OCI-LY3 (cell line): ENCODE measurements around the gene SH2D3A.
"Not testable (repeated sequence)": the region's sequence is repeated elsewhere in the genome, so short reads cannot be mapped to it uniquely, and the experiment has no call there.

ENCODE experiments used
- H2AFZ ChIP-seq: fragments of 200-600, 300-600 bp; shearing (Covaris generic); 2 replicates; pipeline ENCODE4 v1.6.0; 2014; ENCODE audit warnings: antibody characterized with exemption, low read depth, low read length
- H3K27ac ChIP-seq: fragments of 200-600, 300-600 bp; sonication (generic); 2 replicates; pipeline ENCODE4 v1.5.1; 2014; ENCODE audit warnings: mild to moderate bottlenecking, low read length, moderate library complexity, mixed read lengths
- H3K27me3 ChIP-seq: fragments of 200-600, 300-600 bp; sonication (generic); 2 replicates; pipeline ENCODE4 v1.6.1; 2014; ENCODE audit warnings: low read depth, low read length, mixed read lengths
- H3K36me3 ChIP-seq: fragments of 200-600, 300-600 bp; sonication (generic); replicated peaks from 2 replicates; pipeline ENCODE3; 2014; ENCODE audit warnings: low read depth, low read length, mixed read lengths
- H3K4me1 ChIP-seq: fragments of 300-600, 200-600 bp; sonication (generic); 2 replicates; pipeline ENCODE4 v1.6.1; 2014; ENCODE audit warnings: low read length, mixed read lengths
- H3K4me2 ChIP-seq: fragments of 200-600, 300-600 bp; sonication (generic); 2 replicates; pipeline ENCODE4 v1.6.1; 2014; ENCODE audit warnings: low read length, mixed read lengths
- H3K4me3 ChIP-seq: fragments of 300-600, 200-600 bp; sonication (generic); 2 replicates; pipeline ENCODE4 v1.5.1; 2014; ENCODE audit warnings: antibody characterized with exemption, mild to moderate bottlenecking, low read length, moderate library complexity
- H3K79me2 ChIP-seq: fragments of 300-600, 200-600 bp; shearing (Covaris generic); 2 replicates; pipeline ENCODE4 v1.6.1; 2014; ENCODE audit warnings: mild to moderate bottlenecking, low read length, mixed read lengths
- H3K9ac ChIP-seq: fragments of 300-600, 200-600 bp; shearing (Covaris generic); 2 replicates; pipeline ENCODE4 v1.6.0; 2014; ENCODE audit warnings: mild to moderate bottlenecking, low read length, moderate library complexity
- H3K9me3 ChIP-seq: fragments of 200-600, 300-600 bp; shearing (Covaris generic); 2 replicates; pipeline ENCODE4 v1.6.1; 2014; ENCODE audit warnings: low read length, mixed read lengths; ENCODE audit not compliant: insufficient read depth
- H4K20me1 ChIP-seq: fragments of 200-600, 300-600 bp; sonication (generic); 2 replicates; pipeline ENCODE4 v1.6.1; 2016; ENCODE audit warnings: low read length, mixed read lengths; ENCODE audit not compliant: insufficient read depth
- EZH2phosphoT487 ChIP-seq: fragments of 200-600 bp; shearing (Covaris generic); IDR thresholded peaks from 2 replicates; pipeline ENCODE4 v1.6.1; 2018; ENCODE audit warnings: antibody characterized with exemption, mixed run types, low read depth
- TF ChIP-seq, protein P1 (sequence below): fragments of 200-600, 300-600 bp; sonication (generic); IDR thresholded peaks from 2 replicates; pipeline ENCODE4 v1.5.1; 2014; ENCODE audit warnings: antibody characterized with exemption, low read length, low read depth

SH2D3A gene

DNA sequence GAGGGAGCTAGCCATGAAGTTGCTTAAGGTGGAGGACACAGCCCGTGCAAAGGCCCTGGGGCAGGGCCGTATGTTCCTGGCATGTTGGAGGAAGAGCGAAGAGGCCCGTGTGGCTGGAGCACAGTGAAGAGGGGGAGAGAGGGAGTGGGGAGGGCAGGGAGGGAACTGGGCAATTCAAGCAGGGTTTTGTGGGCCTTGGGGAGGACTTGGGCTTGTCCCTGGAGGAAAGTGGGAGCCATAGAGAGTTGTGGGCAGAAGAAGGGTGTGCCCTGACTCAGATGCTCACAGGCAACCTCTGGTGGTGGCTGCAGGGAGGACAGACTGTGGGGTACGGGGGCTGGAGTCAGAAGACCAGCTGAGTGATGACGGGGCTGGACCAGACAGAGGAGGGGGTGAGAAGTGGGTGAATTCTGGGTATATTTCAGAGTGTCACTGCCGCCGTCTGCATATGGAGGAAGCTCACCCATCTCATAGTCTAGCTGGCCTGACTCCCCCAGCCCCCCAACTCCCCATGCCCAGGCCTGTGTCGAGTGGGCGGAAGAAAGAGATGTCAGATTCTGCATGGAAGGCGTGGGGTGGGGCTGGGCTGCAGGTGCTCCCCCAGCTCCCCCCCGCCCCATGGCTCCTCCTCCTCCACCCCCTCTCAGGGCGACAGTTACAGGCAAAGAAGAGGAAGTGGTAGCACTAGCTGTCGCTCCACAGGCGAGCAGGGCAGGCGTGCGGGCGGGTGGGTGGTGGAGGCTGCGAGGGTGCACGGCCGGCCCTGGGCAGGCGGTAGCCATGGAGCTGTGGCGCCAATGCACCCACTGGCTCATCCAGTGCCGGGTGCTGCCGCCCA, 5.0 kb upstream of the SH2D3A start, which contains the start of gene VAV1:
VAV1 (plus strand) TSS at position 681 of the 838 bp plus-strand sequence; CDS start at position 781, 100 bp downstream.
- TF ChIP-seq, protein P1, sequence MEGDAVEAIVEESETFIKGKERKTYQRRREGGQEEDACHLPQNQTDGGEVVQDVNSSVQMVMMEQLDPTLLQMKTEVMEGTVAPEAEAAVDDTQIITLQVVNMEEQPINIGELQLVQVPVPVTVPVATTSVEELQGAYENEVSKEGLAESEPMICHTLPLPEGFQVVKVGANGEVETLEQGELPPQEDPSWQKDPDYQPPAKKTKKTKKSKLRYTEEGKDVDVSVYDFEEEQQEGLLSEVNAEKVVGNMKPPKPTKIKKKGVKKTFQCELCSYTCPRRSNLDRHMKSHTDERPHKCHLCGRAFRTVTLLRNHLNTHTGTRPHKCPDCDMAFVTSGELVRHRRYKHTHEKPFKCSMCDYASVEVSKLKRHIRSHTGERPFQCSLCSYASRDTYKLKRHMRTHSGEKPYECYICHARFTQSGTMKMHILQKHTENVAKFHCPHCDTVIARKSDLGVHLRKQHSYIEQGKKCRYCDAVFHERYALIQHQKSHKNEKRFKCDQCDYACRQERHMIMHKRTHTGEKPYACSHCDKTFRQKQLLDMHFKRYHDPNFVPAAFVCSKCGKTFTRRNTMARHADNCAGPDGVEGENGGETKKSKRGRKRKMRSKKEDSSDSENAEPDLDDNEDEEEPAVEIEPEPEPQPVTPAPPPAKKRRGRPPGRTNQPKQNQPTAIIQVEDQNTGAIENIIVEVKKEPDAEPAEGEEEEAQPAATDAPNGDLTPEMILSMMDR, result peak; percentile 52
- TF ChIP-seq EZH2phosphoT487, result no peak

DNA sequence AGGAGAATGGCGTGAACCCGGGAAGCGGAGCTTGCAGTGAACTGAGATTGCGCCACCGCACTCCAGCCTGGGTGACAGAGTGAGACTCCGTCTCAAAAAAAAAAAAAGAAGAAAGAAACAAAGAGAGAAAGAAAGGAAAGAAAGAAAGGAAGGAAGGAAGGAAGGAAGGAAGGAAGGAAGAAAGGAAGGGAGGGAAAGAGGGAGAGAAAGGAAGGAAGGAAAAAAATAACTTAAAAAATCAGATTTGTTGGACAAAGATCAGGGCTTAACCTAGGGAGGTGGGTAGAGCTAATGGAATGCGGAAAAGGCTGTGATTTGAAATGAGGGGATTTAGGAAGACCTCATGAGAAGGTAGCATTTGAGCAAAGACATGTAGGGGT, 4.4 kb upstream of the SH2D3A start:
- not testable (repeated sequence) for H3K9me3 ChIP-seq, H3K4me3 ChIP-seq, H3K9ac ChIP-seq, H3K27me3 ChIP-seq, H2AFZ ChIP-seq
- peaks cover 39% of the 10 kb centered on the region for H3K79me2 ChIP-seq
- peaks cover 36% of the 10 kb centered on the region for H3K4me1 ChIP-seq
- peaks cover 14% of the 10 kb centered on the region for H3K36me3 ChIP-seq
- peak overlapping the region; percentile 87 for H3K27ac ChIP-seq
- peaks cover 26% of the 10 kb centered on the region for H4K20me1 ChIP-seq
- 0 out of 2 replicates have a peak overlapping the region, but pooled peaks have one; percentile 82 for H3K4me2 ChIP-seq

More for the DNA sequence above, 5.0 kb upstream of the SH2D3A start, which contains the start of gene VAV1:
- Histone ChIP-seq H4K20me1 (peaks cover 32% of the 10 kb centered on the region), H3K4me1 (peaks cover 32% of the 10 kb centered on the region), H3K4me3 (peak within 1 kb of the TSS; percentile 88), H3K9me3 (no peaks in the 10 kb centered on the region), H2AFZ (peak within 1 kb of the TSS; percentile 24; the same call in 1 of the 2 replicates), H3K4me2 (peak within 1 kb of the TSS; percentile 82), H3K36me3 (peaks cover 17% of the 10 kb centered on the region), H3K27ac (peak within 1 kb of the TSS; percentile 87), H3K79me2 (peaks cover 45% of the 10 kb centered on the region), H3K27me3 (no peaks in the 10 kb centered on the region), H3K9ac (peak within 1 kb of the TSS; percentile 99)

DNA sequence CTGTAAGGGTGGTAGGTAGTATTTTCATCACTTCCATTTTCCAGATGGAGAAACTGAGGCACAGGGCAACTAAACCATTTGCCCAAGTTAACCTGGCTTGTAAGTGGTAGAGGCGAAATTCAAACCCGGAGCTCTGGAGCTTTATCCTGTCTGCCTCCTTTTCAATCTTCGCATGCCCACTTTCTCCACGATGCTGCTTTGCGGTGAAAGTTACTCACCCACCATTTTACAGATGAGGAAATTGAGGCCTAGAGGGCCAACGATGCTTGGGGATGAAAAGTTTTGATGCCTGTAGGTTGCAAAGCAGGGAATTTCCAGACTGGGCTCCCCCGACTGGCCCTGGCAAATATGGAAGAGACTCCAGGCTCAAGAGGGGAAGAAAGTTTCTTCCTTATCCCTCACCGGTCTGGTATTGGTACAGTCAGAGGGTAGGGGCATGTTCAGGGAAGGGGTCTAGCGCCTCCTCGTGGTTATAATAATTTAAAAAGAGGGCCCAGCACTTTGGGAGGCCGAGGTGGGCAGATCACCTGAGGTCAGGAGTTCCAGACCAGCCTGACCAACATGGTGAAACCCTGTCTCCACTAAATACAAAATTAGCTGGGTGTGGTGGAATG, 1.9 kb upstream of the SH2D3A start:
- H3K36me3 ChIP-seq, result peaks cover 3% of the 10 kb centered on the region
- H3K4me1 ChIP-seq, result peaks cover 35% of the 10 kb centered on the region
- no peak for TF ChIP-seq EZH2phosphoT487
- TF ChIP-seq, protein P1, result peak; percentile 49
- no peaks in the 10 kb centered on the region for H3K9me3 ChIP-seq
- no peak overlapping the region for H3K4me2 ChIP-seq
- no peak overlapping the region for H3K4me3 ChIP-seq
- H3K27me3 ChIP-seq, result no peaks in the 10 kb centered on the region; the same call in 1 of the 2 replicates
- H3K27ac ChIP-seq, result no peak overlapping the region
- peaks cover 6% of the 10 kb centered on the region; the same call in 1 of the 2 replicates for H4K20me1 ChIP-seq
- H3K9ac ChIP-seq, result no peak overlapping the region
- peaks cover 15% of the 10 kb centered on the region for H3K79me2 ChIP-seq
- H2AFZ ChIP-seq, result no peak overlapping the region

DNA sequence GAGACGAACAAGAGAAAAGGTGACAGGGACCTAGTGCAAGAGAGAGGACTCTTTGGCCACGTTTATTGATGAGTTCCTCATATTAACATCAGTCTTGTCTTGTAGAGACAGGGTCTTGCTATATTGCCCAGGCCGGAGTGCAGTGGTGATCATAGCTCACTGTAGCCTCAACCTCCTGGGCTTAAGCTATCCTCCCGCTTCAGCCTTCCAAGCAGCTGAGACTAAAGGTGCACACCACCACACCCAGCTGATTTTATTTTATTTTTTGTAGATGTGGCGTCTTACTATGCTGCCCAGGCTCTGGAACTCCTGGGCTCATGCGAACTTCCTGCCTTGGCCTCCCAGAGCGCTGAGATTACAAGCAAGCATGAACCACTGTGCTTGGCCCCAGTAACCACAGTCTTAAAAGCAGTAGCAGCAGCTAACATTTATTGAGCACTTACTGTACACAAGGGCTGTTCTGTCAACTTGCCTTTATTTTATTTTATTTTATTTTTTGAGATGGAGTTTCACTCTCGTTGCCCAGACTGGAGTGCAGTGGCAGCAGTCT, 1.1 kb upstream of the SH2D3A start:
- Histone ChIP-seq H3K36me3 (peaks cover 3% of the 10 kb centered on the region), H3K27me3 (no peaks in the 10 kb centered on the region; the same call in 1 of the 2 replicates), H3K9me3 (no peaks in the 10 kb centered on the region), H3K79me2 (peaks cover 8% of the 10 kb centered on the region), H3K4me3 (peak overlapping the region; percentile 86), H3K9ac (peak overlapping the region; percentile 62), H2AFZ (peak overlapping the region; percentile 27; the same call in 1 of the 2 replicates), H3K4me2 (peak overlapping the region; percentile 88), H3K4me1 (peaks cover 32% of the 10 kb centered on the region), H4K20me1 (no peaks in the 10 kb centered on the region), H3K27ac (peak overlapping the region; percentile 43)
- TF ChIP-seq, protein P1, result no peak
- TF ChIP-seq EZH2phosphoT487, result no peak
